H1 (cell line): Measurements from ENCODE around the gene TMEM108.

Experiments used
- ATF2 ChIP-seq: IDR thresholded peaks from 2 replicates; pipeline ENCODE4 v1.6.1; 2012; ENCODE audit warnings: low read length, inconsistent platforms
- CHD1 ChIP-seq: IDR thresholded peaks from 2 replicates; pipeline ENCODE4 v1.6.1; 2012; ENCODE audit warnings: low read depth, low read length, improper control_type of control experiment
- CHD7 ChIP-seq: fragments of 300-600 bp; sonication (generic); IDR thresholded peaks from 2 replicates; pipeline ENCODE4 v1.7.1; 2012; ENCODE audit warnings: low read length, moderate library complexity, mild to moderate bottlenecking, inconsistent platforms; ENCODE audit not compliant: insufficient replicate concordance
- CTCF ChIP-seq, 3 experiments: IDR thresholded peaks; 1 replicate in 2 of 3; 2 replicates in 1 of 3; pipeline versions ENCODE4 v1.5.1 to v1.6.1; 2011; ENCODE audit warnings: low read length in 3 of 3, mild to moderate bottlenecking in 3 of 3, inconsistent platforms in 2 of 3, low read depth in 1 of 3, moderate library complexity in 1 of 3; ENCODE audit not compliant: insufficient read depth in 1 of 3; ENCODE audit errors: control extremely low read depth in 1 of 3
- EZH2 ChIP-seq: fragments of 200-600 bp; sonication (generic); IDR thresholded peaks from 2 replicates; pipeline ENCODE4 v1.7.1; 2012; ENCODE audit warnings: low read depth, mild to moderate bottlenecking, moderate library complexity, low read length, inconsistent platforms; ENCODE audit not compliant: severe bottlenecking
- JUND ChIP-seq: IDR thresholded peaks from 2 replicates; pipeline ENCODE4 v1.6.1; 2011; ENCODE audit warnings: mild to moderate bottlenecking, improper control_type of control experiment, low read length
- MAFK ChIP-seq: IDR thresholded peaks from 2 replicates; pipeline ENCODE4 v1.6.1; 2012; ENCODE audit warnings: low read depth, mild to moderate bottlenecking, improper control_type of control experiment, low read length
- POLR2A ChIP-seq, 2 experiments: IDR thresholded peaks; 1 replicate in 1 of 2; 2 replicates in 1 of 2; pipeline ENCODE4 v1.6.1; 2011; ENCODE audit warnings: low read depth in 2 of 2, low read length in 2 of 2, mild to moderate bottlenecking in 2 of 2; ENCODE audit errors: control extremely low read depth in 1 of 2
- POLR2AphosphoS5 ChIP-seq: IDR thresholded peaks from 2 replicates; pipeline ENCODE4 v1.6.1; 2011; ENCODE audit warnings: low read depth, low read length
- RFX5 ChIP-seq: IDR thresholded peaks from 2 replicates; pipeline ENCODE4 v1.6.1; 2011; ENCODE audit warnings: low read depth, low read length, improper control_type of control experiment, borderline replicate concordance
- TAF1 ChIP-seq: IDR thresholded peaks from 2 replicates; pipeline ENCODE4 v1.6.1; 2011; ENCODE audit warnings: mild to moderate bottlenecking, low read depth, low read length
- ZNF274 ChIP-seq: IDR thresholded peaks from 2 replicates; pipeline ENCODE4 v1.7.0; 2012; ENCODE audit warnings: low read length, borderline replicate concordance; ENCODE audit errors: extremely low read depth

GRCh38 chr3:133393691-133394474, 355.7 kb downstream of the TMEM108 start:
- no peak for TF ChIP-seq ZNF274
- TF ChIP-seq POLR2AphosphoS5 = no peak
- no peak for TF ChIP-seq CHD1
- no peak for TF ChIP-seq CTCF (IDR thresholded peaks at IDR 0.05; ENCODE audit: control extremely low read depth in 1 of 3, insufficient read depth in 1 of 3, low read depth in 1 of 3, low read length in 3 of 3)
- TF ChIP-seq CHD7 = no peak
- no peak for TF ChIP-seq ATF2
- no peak for TF ChIP-seq RFX5
- TF ChIP-seq EZH2 = no peak
- TF ChIP-seq JUND = no peak
- no peak for TF ChIP-seq TAF1
- TF ChIP-seq POLR2A (IDR thresholded peaks at IDR 0.05; ENCODE audit: control extremely low read depth in 1 of 2, low read depth in 2 of 2, low read length in 2 of 2) = no peak
- TF ChIP-seq MAFK = no peak
